ENCODE data around the gene SEMA4B. TPM values are rescaled to one million over a fixed set of nuclear protein-coding genes. Genes with fewer than 3 reads are reported as not detected.

Gene SEMA4B
- total and polyA plus RNA-seq, 10 of the 15 experiments (the other 5 are each of a cell fraction or from before 2014, with no cell fraction given), result 0.87 to 26.0 (median 9.3) TPM

GRCh38 chr15:90177012-90177411 is 24.1 kb upstream of the SEMA4B start:
- Histone ChIP-seq H3K79me2 (ENCODE audit: control insufficient read depth, insufficient read depth, low read length) (no peaks in the 10 kb centered on the region), H3K9ac (ENCODE audit: control insufficient read depth, insufficient read depth, low read length) (no peak overlapping the region), H3K36me3 (ENCODE audit: control insufficient read depth in 2 of 2, insufficient read depth in 2 of 2, low read length in 1 of 2) (no peaks in the 10 kb centered on the region), H3K27ac (ENCODE audit: control insufficient read depth, insufficient read depth) (no peak overlapping the region), H3K27me3 (replicated peaks in 1 of 2; ENCODE audit: control insufficient read depth in 2 of 2, insufficient read depth in 2 of 2, low read length in 1 of 2) (no peaks in the 10 kb centered on the region), H2AFZ (ENCODE audit: control insufficient read depth, low read depth, low read length) (no peak overlapping the region), H3K4me3 (no peak overlapping the region), H3K9me3 (replicated peaks; ENCODE audit: control insufficient read depth, insufficient read depth, low read length) (no peaks in the 10 kb centered on the region; the same call in 2 of the 3 replicates), H3K4me2 (ENCODE audit: control insufficient read depth, insufficient read depth) (no peak overlapping the region), H3K4me1 (ENCODE audit: control insufficient read depth, insufficient read depth, low read length) (peaks cover 19% of the 10 kb centered on the region), H4K20me1 (ENCODE audit: control insufficient read depth, insufficient read depth) (no peaks in the 10 kb centered on the region)
- no TSS peak for BruUV-seq (replicated peaks)
- intact Hi-C loops (cut with micrococcal nuclease; ENCODE audit: unreplicated experiment) (no loop called here), in situ Hi-C loops (cut with MboI) (no loop called here)
- SMC1A ChIA-PET (ENCODE audit: uncharacterized antibody, unreplicated experiment), result interaction anchor here (1.1 to 5.0 kb wide), 3 partner anchors 13 to 56 kb away, joined by 3 to 58 read pairs (median 4); partner anchors contain the start of gene SEMA4B
- TF ChIP-seq CEBPZ (IDR thresholded peaks at IDR 0.05; ENCODE audit: low read depth, low read length), result no peak
- no peak for TF ChIP-seq TARDBP (IDR thresholded peaks at IDR 0.05; ENCODE audit: borderline replicate concordance)
- no peak for TF ChIP-seq ZBTB11 (CRISPR knock-in tag; IDR thresholded peaks at IDR 0.05)
- no peak for TF ChIP-seq POLR2A (IDR thresholded peaks at IDR 0.05; ENCODE audit: low read depth, low read length)
- TF ChIP-seq EED (IDR thresholded peaks at IDR 0.05; ENCODE audit: low read depth), result no peak
- TF ChIP-seq STAT3 (IDR thresholded peaks at IDR 0.05; ENCODE audit: low read depth, low read length), result no peak
- no peak for TF ChIP-seq RBBP5 (conservative IDR thresholded peaks at IDR 0.05)
- TF ChIP-seq SMC3 (IDR thresholded peaks at IDR 0.05; ENCODE audit: borderline replicate concordance, low read length), result no peak
- ATAC-seq, result no peak
- POLR2A ChIA-PET, result interaction anchor here (0.6 to 1.5 kb wide), 4 partner anchors 10 to 40 kb away, joined by 3 to 9 read pairs (median 3); no protein-coding TSS in a partner anchor
- RAD21 ChIA-PET (ENCODE audit: unreplicated experiment), result interaction anchor here (1.3 to 3.5 kb wide), 2 partner anchors 12 to 15 kb away, joined by 4 to 21 read pairs; no protein-coding TSS in a partner anchor
- whole genome bisulfite sequencing (ENCODE audit: insufficient coverage, insufficient replicate concordance, low lambda C conversion rate, missing lambda C conversion rate), result 87% methylated on average over 9 of the region's 9 CpGs
- CTCF ChIA-PET, result interaction anchor here (0.9 to 2.7 kb wide), 5 partner anchors 10 to 28 kb away, joined by 3 to 11 read pairs (median 4); no protein-coding TSS in a partner anchor
- DNase-seq (ENCODE audit: low read depth, low spot score), result no peak
- no peak for FAIRE-seq
